Smooth muscle cell (in vitro differentiated cells): ENCODE results near the gene PTPRD. TPM values are rescaled to one million over a fixed set of nuclear protein-coding genes. Genes with fewer than 3 reads are reported as not detected.

ENCODE experiments used
- DNase-seq: peaks from one replicate; lab custom pipeline; 2025; ENCODE audit not compliant: unreplicated experiment; lab: John Stamatoyannopoulos, UW
- H2AFZ ChIP-seq: fragments of 200-600 bp; sonication (generic); 2 replicates; pipeline ENCODE4 v1.6.0; 2016; ENCODE audit warnings: antibody characterized with exemption, low read depth, mild to moderate bottlenecking
- H3F3A ChIP-seq: fragments of 200-600 bp; sonication (generic); 2 replicates; pipeline ENCODE4 v1.6.0; 2017; ENCODE audit warnings: antibody characterized with exemption, low read depth
- H3K27ac ChIP-seq: fragments of 200-600 bp; sonication (generic); 2 replicates; pipeline ENCODE4 v1.5.1; 2016; ENCODE audit warnings: low read depth, mild to moderate bottlenecking
- H3K27me3 ChIP-seq: fragments of 200-600 bp; sonication (generic); 2 replicates; pipeline ENCODE4 v1.6.1; 2016; ENCODE audit warnings: low read depth, mild to moderate bottlenecking
- H3K36me3 ChIP-seq: fragments of 200-600 bp; sonication (generic); 2 replicates; pipeline ENCODE4 v1.5.1; 2016; ENCODE audit warnings: low read depth
- H3K4me1 ChIP-seq: fragments of 200-600 bp; sonication (generic); 2 replicates; pipeline ENCODE4 v1.5.1; 2016; ENCODE audit warnings: low read depth
- H3K4me2 ChIP-seq: fragments of 200-600 bp; sonication (generic); 2 replicates; pipeline ENCODE4 v1.6.0; 2016; ENCODE audit warnings: mild to moderate bottlenecking
- H3K4me3 ChIP-seq: fragments of 200-600 bp; sonication (generic); 2 replicates; pipeline ENCODE4 v1.5.1; 2016; ENCODE audit warnings: mild to moderate bottlenecking
- H3K79me2 ChIP-seq: fragments of 200-600 bp; sonication (generic); 2 replicates; pipeline ENCODE4 v1.6.0; 2016; ENCODE audit warnings: low read depth, mild to moderate bottlenecking
- H3K9ac ChIP-seq: fragments of 200-600 bp; sonication (generic); 2 replicates; pipeline ENCODE4 v1.6.0; 2016; ENCODE audit warnings: low read depth
- H3K9me3 ChIP-seq: fragments of 200-600 bp; sonication (generic); replicated peaks from 2 replicates; pipeline ENCODE4 v1.5.1; 2016; ENCODE audit warnings: low read depth
- H4K20me1 ChIP-seq: fragments of 200-600 bp; sonication (generic); 2 replicates; pipeline ENCODE4 v1.6.0; 2016; ENCODE audit warnings: low read depth
- WGBS: methylation state at CpG from one replicate; pipeline ENCODE4 v1.1.7; 2016; ENCODE audit warnings: low lambda C conversion rate; 5-methylcytosine and 5-hydroxymethylcytosine counted together
- polyA plus RNA-seq: library from polyadenylated mRNA; unstranded; fragments of >200 nt; fragmentation: Nextera tagmentation; extraction: Ambion mirVana; gene quantifications from 2 replicates; pipeline ENCODE4 v1.2.1, GENCODE V29; 2016
- total RNA-seq: library from RNA; depleted of rRNA; stranded (reverse); fragments of >200 nt; gene quantifications from 2 replicates; pipeline ENCODE4 v1.2.3, GENCODE V29; 2014
- TF ChIP-seq, protein P1 (sequence below): fragments of 200-600 bp; sonication (generic); IDR thresholded peaks from 2 replicates; pipeline ENCODE4 v1.5.1; 2017; ENCODE audit warnings: borderline replicate concordance, mild to moderate bottlenecking, antibody characterized with exemption; ENCODE audit not compliant: insufficient read depth, poor library complexity, severe bottlenecking

PTPRD gene
- total and polyA plus RNA-seq, 2 experiments from 2014 or later = 6.5 to 61.0 TPM

GRCh38 chr9:8473244-8474020, 2139.4 kb downstream of the PTPRD start:
- Histone ChIP-seq H3K36me3 (no peaks in the 10 kb centered on the region), H2AFZ (no peak overlapping the region), H3K9me3 (no peaks in the 10 kb centered on the region), H3K27me3 (no peaks in the 10 kb centered on the region), H4K20me1 (no peaks in the 10 kb centered on the region), H3K4me2 (no peak overlapping the region), H3K4me3 (no peak overlapping the region), H3K27ac (no peak overlapping the region), H3K4me1 (peaks cover 8% of the 10 kb centered on the region), H3K9ac (no peak overlapping the region), H3F3A (no peaks in the 10 kb centered on the region), H3K79me2 (no peaks in the 10 kb centered on the region)
- TF ChIP-seq, protein P1, sequence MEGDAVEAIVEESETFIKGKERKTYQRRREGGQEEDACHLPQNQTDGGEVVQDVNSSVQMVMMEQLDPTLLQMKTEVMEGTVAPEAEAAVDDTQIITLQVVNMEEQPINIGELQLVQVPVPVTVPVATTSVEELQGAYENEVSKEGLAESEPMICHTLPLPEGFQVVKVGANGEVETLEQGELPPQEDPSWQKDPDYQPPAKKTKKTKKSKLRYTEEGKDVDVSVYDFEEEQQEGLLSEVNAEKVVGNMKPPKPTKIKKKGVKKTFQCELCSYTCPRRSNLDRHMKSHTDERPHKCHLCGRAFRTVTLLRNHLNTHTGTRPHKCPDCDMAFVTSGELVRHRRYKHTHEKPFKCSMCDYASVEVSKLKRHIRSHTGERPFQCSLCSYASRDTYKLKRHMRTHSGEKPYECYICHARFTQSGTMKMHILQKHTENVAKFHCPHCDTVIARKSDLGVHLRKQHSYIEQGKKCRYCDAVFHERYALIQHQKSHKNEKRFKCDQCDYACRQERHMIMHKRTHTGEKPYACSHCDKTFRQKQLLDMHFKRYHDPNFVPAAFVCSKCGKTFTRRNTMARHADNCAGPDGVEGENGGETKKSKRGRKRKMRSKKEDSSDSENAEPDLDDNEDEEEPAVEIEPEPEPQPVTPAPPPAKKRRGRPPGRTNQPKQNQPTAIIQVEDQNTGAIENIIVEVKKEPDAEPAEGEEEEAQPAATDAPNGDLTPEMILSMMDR = no peak
- DNase-seq = no peak
- WGBS = 97% methylated on average over 10 of the region's 10 CpGs

DNA sequence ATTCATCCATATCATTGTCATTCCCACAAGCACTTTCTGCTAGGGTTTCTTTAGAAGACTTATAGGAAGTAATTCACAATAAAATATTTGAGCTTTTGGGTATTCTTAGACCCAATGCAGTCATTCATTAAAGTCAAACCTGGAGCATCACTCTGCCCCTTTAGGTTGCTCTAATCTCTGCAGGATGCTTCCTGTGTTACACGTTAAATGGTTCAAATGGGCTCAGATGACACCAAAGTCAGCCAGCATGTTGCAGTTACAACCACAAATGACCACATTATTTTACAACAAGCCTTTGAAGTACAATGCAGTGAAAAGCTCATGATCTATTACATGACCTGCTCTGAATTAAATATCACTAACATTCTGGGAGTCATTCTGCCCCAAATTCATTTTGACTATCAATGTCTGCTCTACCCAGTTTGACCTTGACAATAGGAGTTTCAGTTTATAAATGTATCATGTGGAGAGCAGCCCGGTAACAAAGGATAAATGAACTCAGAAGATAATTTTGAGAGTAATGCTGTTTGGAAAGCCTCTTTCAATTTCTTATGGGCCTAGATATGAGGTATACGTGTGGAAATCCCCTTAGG, 2144.7 kb downstream of the PTPRD start:
- no peak overlapping the region for H3K27ac ChIP-seq
- no peak overlapping the region for H3K4me3 ChIP-seq
- WGBS = 92% methylated on average over 3 of the region's 3 CpGs
- H3K9ac ChIP-seq = no peak overlapping the region
- TF ChIP-seq, protein P1 = no peak
- H3K9me3 ChIP-seq = no peaks in the 10 kb centered on the region
- H3F3A ChIP-seq = no peaks in the 10 kb centered on the region
- H2AFZ ChIP-seq = no peak overlapping the region
- no peak for DNase-seq
- no peaks in the 10 kb centered on the region for H3K79me2 ChIP-seq
- no peak overlapping the region for H3K4me2 ChIP-seq
- H3K36me3 ChIP-seq = no peaks in the 10 kb centered on the region
- no peaks in the 10 kb centered on the region for H4K20me1 ChIP-seq
- H3K4me1 ChIP-seq = no peaks in the 10 kb centered on the region
- H3K27me3 ChIP-seq = no peaks in the 10 kb centered on the region

- H3K27ac ChIP-seq = no peak overlapping the region
- TF ChIP-seq, protein P1 = no peak
- H3K36me3 ChIP-seq = no peaks in the 10 kb centered on the region
- H3K4me1 ChIP-seq = no peaks in the 10 kb centered on the region
- no peak overlapping the region for H3K4me2 ChIP-seq
- H3K4me3 ChIP-seq = no peak overlapping the region
- no peaks in the 10 kb centered on the region for H3K79me2 ChIP-seq
- no peak overlapping the region for H2AFZ ChIP-seq
- H3K9me3 ChIP-seq = no peaks in the 10 kb centered on the region
- no peak overlapping the region for H3K9ac ChIP-seq
- no peaks in the 10 kb centered on the region for H3K27me3 ChIP-seq
- no peak for DNase-seq
- no peaks in the 10 kb centered on the region for H3F3A ChIP-seq
- no peaks in the 10 kb centered on the region for H4K20me1 ChIP-seq
- WGBS = 77% methylated on average over 2 of the region's 2 CpGs
Measured at GRCh38 chr9:8457816-8458215, 2155.0 kb downstream of the PTPRD start.

- H3K9ac ChIP-seq = no peak overlapping the region
- no peak overlapping the region for H2AFZ ChIP-seq
- DNase-seq = no peak
- no peak overlapping the region for H3K4me2 ChIP-seq
- no peaks in the 10 kb centered on the region for H3K79me2 ChIP-seq
- H3K4me3 ChIP-seq = no peak overlapping the region
- no peaks in the 10 kb centered on the region for H4K20me1 ChIP-seq
- H3K4me1 ChIP-seq = no peaks in the 10 kb centered on the region
- H3K27me3 ChIP-seq = no peaks in the 10 kb centered on the region
- no peaks in the 10 kb centered on the region for H3K36me3 ChIP-seq
- H3K9me3 ChIP-seq = no peaks in the 10 kb centered on the region
- TF ChIP-seq, protein P1 = no peak
- H3K27ac ChIP-seq = no peak overlapping the region
- WGBS = 83% methylated on average over 5 of the region's 5 CpGs
- H3F3A ChIP-seq = no peaks in the 10 kb centered on the region
Measured at GRCh38 chr9:8457055-8457454, 2155.7 kb downstream of the PTPRD start.
